ENCODE data around the gene FMN1. TPM values are rescaled to one million over a fixed set of nuclear protein-coding genes. Genes with fewer than 3 reads are reported as not detected.
A peak's percentile ranks its signal among the peaks of the same experiment; 100 is the strongest.

FMN1 gene
- total RNA-seq, 4 donors from 2014 or later: 2.6 to 6.6 (median 4.2) TPM

GRCh38 chr15:33091983-33092693 lies 102.4 kb downstream of the FMN1 start:
- ATAC-seq: no peak
- H3K9me3 ChIP-seq: no peaks in the 10 kb centered on the region
- no peaks in the 10 kb centered on the region for H3K27me3 ChIP-seq
- H3K4me3 ChIP-seq: no peak overlapping the region
- intact Hi-C loops (cut with DNase I; ENCODE audit: low total_unique reads) (no loop called here), in situ Hi-C loops (cut with MboI; ENCODE audit: low sequenced_read_pairs in 4 of 4) (loop anchor here in 1 of 4 donors (25.0 kb wide), 2 partner anchors 120 to 595 kb away; no protein-coding TSS in a partner anchor)
- H3K36me3 ChIP-seq: no peaks in the 10 kb centered on the region
- TF ChIP-seq, protein P1, sequence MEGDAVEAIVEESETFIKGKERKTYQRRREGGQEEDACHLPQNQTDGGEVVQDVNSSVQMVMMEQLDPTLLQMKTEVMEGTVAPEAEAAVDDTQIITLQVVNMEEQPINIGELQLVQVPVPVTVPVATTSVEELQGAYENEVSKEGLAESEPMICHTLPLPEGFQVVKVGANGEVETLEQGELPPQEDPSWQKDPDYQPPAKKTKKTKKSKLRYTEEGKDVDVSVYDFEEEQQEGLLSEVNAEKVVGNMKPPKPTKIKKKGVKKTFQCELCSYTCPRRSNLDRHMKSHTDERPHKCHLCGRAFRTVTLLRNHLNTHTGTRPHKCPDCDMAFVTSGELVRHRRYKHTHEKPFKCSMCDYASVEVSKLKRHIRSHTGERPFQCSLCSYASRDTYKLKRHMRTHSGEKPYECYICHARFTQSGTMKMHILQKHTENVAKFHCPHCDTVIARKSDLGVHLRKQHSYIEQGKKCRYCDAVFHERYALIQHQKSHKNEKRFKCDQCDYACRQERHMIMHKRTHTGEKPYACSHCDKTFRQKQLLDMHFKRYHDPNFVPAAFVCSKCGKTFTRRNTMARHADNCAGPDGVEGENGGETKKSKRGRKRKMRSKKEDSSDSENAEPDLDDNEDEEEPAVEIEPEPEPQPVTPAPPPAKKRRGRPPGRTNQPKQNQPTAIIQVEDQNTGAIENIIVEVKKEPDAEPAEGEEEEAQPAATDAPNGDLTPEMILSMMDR (IDR thresholded peaks at IDR 0.05 in 4 of 5, conservative IDR thresholded peaks at IDR 0.05 in 1 of 5): no peak
- no peak for TF ChIP-seq POLR2A (IDR thresholded peaks at IDR 0.05)
- DNase-seq: no peak
- peaks cover 16 to 25% of the 10 kb centered on the region in 2 donors for H3K4me1 ChIP-seq
- no peak overlapping the region for H3K27ac ChIP-seq

DNA sequence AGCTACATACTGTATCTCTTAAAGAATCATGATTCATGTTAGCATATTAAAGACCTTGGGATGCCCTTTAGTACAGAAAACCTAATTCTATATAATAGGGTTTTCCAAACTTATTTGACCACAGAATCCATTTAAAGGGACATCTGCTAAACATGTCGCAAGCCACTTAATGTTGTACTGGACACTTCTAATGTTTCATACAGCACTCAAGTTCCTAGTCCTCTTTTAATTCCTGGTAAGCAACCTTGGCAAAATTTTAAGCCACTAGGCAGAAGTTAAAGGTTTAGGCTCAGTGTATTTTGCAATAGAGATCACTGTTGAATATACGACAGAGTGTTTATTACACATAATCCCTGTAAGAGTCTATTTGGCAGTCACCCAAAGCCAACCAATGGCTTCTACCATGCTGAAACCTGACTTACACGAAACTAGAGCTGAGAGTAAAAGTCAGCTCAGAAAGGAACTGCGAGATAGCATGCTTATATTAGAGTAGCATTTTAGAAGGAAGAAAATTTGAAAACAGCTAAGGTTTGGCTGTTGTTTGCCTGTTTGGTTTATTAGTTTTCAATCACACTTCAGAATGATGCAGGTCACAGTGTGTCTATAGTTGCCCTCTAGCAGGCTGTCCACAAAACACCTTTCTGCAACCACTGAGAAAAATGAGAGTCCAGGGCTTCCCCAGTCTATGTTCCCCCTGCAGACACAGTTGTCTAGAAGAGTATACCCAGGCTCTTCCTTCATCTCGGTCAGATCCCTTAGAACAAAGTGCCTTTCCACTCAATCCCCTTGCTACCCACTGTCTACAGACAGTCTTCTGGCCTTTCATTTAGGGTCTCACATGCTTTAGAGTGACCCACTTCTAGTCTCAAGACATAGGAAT lies 104.4 kb downstream of the FMN1 start:
- intact Hi-C loops (cut with DNase I; ENCODE audit: low total_unique reads): loop anchor here (5.0 to 10.0 kb wide), 2 partner anchors 68 to 135 kb away; no protein-coding TSS in a partner anchor
- Histone ChIP-seq H3K27ac (peak overlapping the region in 2 of 4 donors; percentile 14 to 17), H3K4me1 (peaks cover 19 to 25% of the 10 kb centered on the region in 2 donors), H3K27me3 (no peaks in the 10 kb centered on the region), H3K4me3 (no peak overlapping the region), H3K36me3 (no peaks in the 10 kb centered on the region), H3K9me3 (no peaks in the 10 kb centered on the region)
- DNase-seq: peak; percentile 56 to 61
- TF ChIP-seq POLR2A (IDR thresholded peaks at IDR 0.05): no peak
- TF ChIP-seq, protein P1 (IDR thresholded peaks at IDR 0.05 in 4 of 5, conservative IDR thresholded peaks at IDR 0.05 in 1 of 5): no peak
- in situ Hi-C loops (cut with MboI; ENCODE audit: low sequenced_read_pairs in 4 of 4): loop anchor here in 2 of 4 donors (10.0 to 25.0 kb wide), 3 partner anchors 122 to 615 kb away; no protein-coding TSS in a partner anchor
- ATAC-seq: peak; percentile 92 to 94

- Histone ChIP-seq H3K36me3 (no peaks in the 10 kb centered on the region), H3K27me3 (no peaks in the 10 kb centered on the region), H3K4me1 (peaks cover 19 to 24% of the 10 kb centered on the region in 2 donors), H3K27ac (peak overlapping the region in 1 of 4 donors; percentile 17), H3K9me3 (no peaks in the 10 kb centered on the region), H3K4me3 (no peak overlapping the region)
- in situ Hi-C loops (cut with MboI; ENCODE audit: low sequenced_read_pairs in 4 of 4) (loop anchor here in 2 of 4 donors (10.0 to 25.0 kb wide), 3 partner anchors 123 to 615 kb away; no protein-coding TSS in a partner anchor), intact Hi-C loops (cut with DNase I; ENCODE audit: low total_unique reads) (loop anchor here (5.0 to 10.0 kb wide), 2 partner anchors 67 to 135 kb away; no protein-coding TSS in a partner anchor)
- TF ChIP-seq, protein P1 (IDR thresholded peaks at IDR 0.05 in 4 of 5, conservative IDR thresholded peaks at IDR 0.05 in 1 of 5): no peak
- no peak for TF ChIP-seq POLR2A (IDR thresholded peaks at IDR 0.05)
- DNase-seq (no peak), ATAC-seq (peak in 1 of 2 donors; percentile 42)
These were observed 105.2 kb downstream of the FMN1 start for GRCh38 chr15:33089165-33089877.

GRCh38 chr15:33086500-33087121 lies 107.9 kb downstream of the FMN1 start:
- Histone ChIP-seq H3K36me3 (no peaks in the 10 kb centered on the region), H3K27me3 (no peaks in the 10 kb centered on the region), H3K4me1 (peaks cover 19 to 21% of the 10 kb centered on the region in 2 donors), H3K9me3 (no peaks in the 10 kb centered on the region), H3K4me3 (no peak overlapping the region), H3K27ac (no peak overlapping the region)
- DNase-seq (no peak), ATAC-seq (peak in 1 of 2 donors; percentile 47)
- TF ChIP-seq, protein P1 (IDR thresholded peaks at IDR 0.05 in 4 of 5, conservative IDR thresholded peaks at IDR 0.05 in 1 of 5): peak in 3 of 5 experiments; percentile 47 to 57 (median 53)
- no peak for TF ChIP-seq POLR2A (IDR thresholded peaks at IDR 0.05)
- intact Hi-C loops (cut with DNase I; ENCODE audit: low total_unique reads) (loop anchor here (1.0 to 10.0 kb wide), 3 partner anchors 46 to 138 kb away; no protein-coding TSS in a partner anchor), in situ Hi-C loops (cut with MboI; ENCODE audit: low sequenced_read_pairs in 4 of 4) (loop anchor here in 2 of 4 donors (10.0 to 25.0 kb wide), 3 partner anchors 126 to 618 kb away; no protein-coding TSS in a partner anchor)

All from gastrocnemius medialis (tissue), 4 donors.